ENCODE measurements around the gene FARP2.
A peak's percentile ranks its signal among the peaks of the same experiment; 100 is the strongest.
"Not testable (repeated sequence)": the region's sequence is repeated elsewhere in the genome, so short reads cannot be mapped to it uniquely, and the experiment has no call there.

The FARP2 gene

GRCh38 chr2:241355983-241356870 lies at the start of gene FARP2:
Gene FARP2 (plus strand): TSS chr2:241356285. CDS start chr2:241373108, 16,823 bp downstream.
- DNase-seq, result peak; percentile 95 to 99

- DNase-seq, result no peak
Measured at GRCh38 chr2:241307055-241307454, 49.0 kb upstream of the FARP2 start.

GRCh38 chr2:241308267-241308666 lies 47.8 kb upstream of the FARP2 start:
- DNase-seq, result no peak

GRCh38 chr2:241308832-241309500 lies 47.1 kb upstream of the FARP2 start:
- DNase-seq, result no peak

- DNase-seq, result no peak
Measured at GRCh38 chr2:241309684-241310117, 46.4 kb upstream of the FARP2 start.

GRCh38 chr2:241310917-241311566 lies 45.0 kb upstream of the FARP2 start:
- no peak for DNase-seq

GRCh38 chr2:241312082-241312481 lies 44.0 kb upstream of the FARP2 start:
- DNase-seq, result no peak

GRCh38 chr2:241313543-241314095 lies 42.5 kb upstream of the FARP2 start:
- DNase-seq, result no peak

- DNase-seq, result peak in 1 of 2 experiments; percentile 67
Measured at GRCh38 chr2:241314226-241315092, 41.6 kb upstream of the FARP2 start.

GRCh38 chr2:241315093-241315878 lies 40.8 kb upstream of the FARP2 start, which contains the start of gene HDLBP:
Gene HDLBP (minus strand): TSS chr2:241315672. CDS start chr2:241266869, 48,803 bp downstream.
- peak; percentile 94 to 97 for DNase-seq

GRCh38 chr2:241315879-241316631 lies 40.0 kb upstream of the FARP2 start, which contains the start of gene SEPTIN2:
Gene SEPTIN2 (plus strand): TSS chr2:241315925. CDS start chr2:241324233, 8,308 bp downstream.
- DNase-seq, result peak in 1 of 2 experiments; percentile 71

GRCh38 chr2:241316825-241317224 lies 39.3 kb upstream of the FARP2 start:
- no peak for DNase-seq

- no peak for DNase-seq
Measured at GRCh38 chr2:241317391-241317790, 38.7 kb upstream of the FARP2 start.

GRCh38 chr2:241318830-241319229 lies 37.3 kb upstream of the FARP2 start:
- not testable (repeated sequence) for DNase-seq

- DNase-seq, result no peak
Measured at GRCh38 chr2:241320394-241320793, 35.7 kb upstream of the FARP2 start.

GRCh38 chr2:241321033-241321432 lies 35.1 kb upstream of the FARP2 start:
- DNase-seq, result no peak

- no peak for DNase-seq
Measured at GRCh38 chr2:241321886-241322285, 34.2 kb upstream of the FARP2 start.

- DNase-seq, result no peak
Measured at GRCh38 chr2:241323778-241324177, 32.3 kb upstream of the FARP2 start.

- DNase-seq, result no peak
Measured at GRCh38 chr2:241324775-241325174, 31.3 kb upstream of the FARP2 start.

GRCh38 chr2:241325257-241325656 lies 30.8 kb upstream of the FARP2 start:
- DNase-seq, result no peak

Measured in SHP77 (cell line).